Activated naive CD4-positive, alpha-beta T cell treated with anti-CD3 and anti-CD28 coated beads, Interleukin-2, amount 50 U/mL, for 24 hours (primary cell): Measurements from ENCODE around the gene OSBPL7.

Experiments used
- H3K27ac Mint-ChIP-seq: one replicate; pipeline ENCODE4 v1.8.0; 2021; ENCODE audit warnings: mild to moderate bottlenecking, mixed read lengths
- H3K27me3 Mint-ChIP-seq: one replicate; pipeline ENCODE4 v1.8.0; 2021; ENCODE audit warnings: mixed read lengths
- H3K36me3 Mint-ChIP-seq: one replicate; pipeline ENCODE4 v1.8.0; 2021; ENCODE audit warnings: mixed read lengths
- H3K4me1 Mint-ChIP-seq: one replicate; pipeline ENCODE4 v1.8.0; 2021; ENCODE audit warnings: mixed read lengths
- H3K4me3 Mint-ChIP-seq: one replicate; pipeline ENCODE4 v1.8.0; 2021; ENCODE audit warnings: mild to moderate bottlenecking, mixed read lengths
- H3K9me3 Mint-ChIP-seq: one replicate; pipeline ENCODE4 v1.8.0; 2021; ENCODE audit warnings: mixed read lengths

Gene OSBPL7

DNA sequence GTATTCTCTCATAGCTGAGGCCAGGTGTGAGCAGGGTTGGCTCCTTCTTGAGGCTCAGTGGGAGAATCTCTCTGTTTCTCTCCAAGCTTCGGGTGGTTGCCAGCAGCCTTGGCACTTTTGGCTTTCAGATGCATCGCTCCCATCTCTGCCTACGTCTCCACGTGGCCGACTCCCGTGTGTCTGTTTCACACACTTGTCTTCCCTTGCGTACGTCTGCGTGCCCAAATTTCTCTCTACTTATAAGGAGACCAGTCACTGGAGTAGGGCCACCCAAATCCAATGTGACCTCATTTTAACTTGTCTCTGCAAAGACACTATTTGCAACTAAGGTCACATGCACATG, 14.7 kb downstream of the OSBPL7 start:
- H3K9me3 Mint-ChIP-seq: no peaks in the 10 kb centered on the region
- H3K36me3 Mint-ChIP-seq: no peaks in the 10 kb centered on the region
- H3K27ac Mint-ChIP-seq: no peak overlapping the region

DNA sequence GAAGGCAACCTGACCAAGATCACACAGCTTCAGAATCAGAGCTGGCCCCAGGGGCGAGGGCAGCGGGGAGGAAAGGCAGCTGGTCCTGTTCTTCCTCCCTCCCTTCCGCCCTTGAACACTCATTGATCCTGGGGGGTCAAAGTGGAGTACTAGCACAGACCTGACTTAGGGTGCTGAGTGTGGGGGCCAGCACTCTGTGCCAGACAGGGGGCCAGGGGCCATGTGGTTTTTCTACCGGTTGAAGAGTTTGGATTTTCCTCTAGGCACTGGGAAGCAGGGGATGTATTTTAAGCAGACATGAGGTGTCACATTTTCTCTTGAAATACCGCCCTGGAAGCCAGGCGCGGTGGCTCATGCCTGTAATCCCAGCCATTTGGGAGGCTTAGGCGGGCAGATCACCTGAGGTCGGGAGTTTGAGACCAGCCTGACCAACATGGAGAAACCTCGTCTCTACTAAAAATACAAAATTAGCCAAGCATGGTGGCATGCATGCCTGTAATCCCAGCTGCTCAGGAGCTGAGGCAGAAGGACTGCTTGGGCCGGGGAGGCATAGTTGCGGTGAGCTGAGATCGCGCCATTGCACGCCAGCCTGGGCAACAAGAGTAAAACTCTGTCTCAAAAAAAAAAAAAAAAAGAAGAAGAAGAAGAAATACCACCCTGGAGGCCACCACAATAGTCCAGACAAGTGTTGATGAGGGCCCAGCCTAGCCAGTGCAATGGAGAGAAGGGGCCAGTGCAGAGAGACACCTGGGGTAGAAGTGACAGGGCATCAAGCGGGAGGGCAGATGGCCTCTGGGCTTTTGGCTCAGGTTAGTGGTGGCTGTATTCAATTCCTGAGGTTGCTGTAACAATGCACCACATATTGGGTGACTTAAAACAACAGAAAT, 15.3 kb downstream of the OSBPL7 start:
- peaks cover 6% of the 10 kb centered on the region for H3K4me1 Mint-ChIP-seq
- no peaks in the 10 kb centered on the region for H3K9me3 Mint-ChIP-seq
- no peaks in the 10 kb centered on the region for H3K27me3 Mint-ChIP-seq
- no peak overlapping the region for H3K27ac Mint-ChIP-seq
- no peaks in the 10 kb centered on the region for H3K36me3 Mint-ChIP-seq
- H3K4me3 Mint-ChIP-seq: no peak overlapping the region

More for the DNA sequence above, 14.7 kb downstream of the OSBPL7 start:
- Mint-ChIP-seq H3K27me3 (no peaks in the 10 kb centered on the region), H3K4me3 (no peak overlapping the region), H3K4me1 (peaks cover 6% of the 10 kb centered on the region)

DNA sequence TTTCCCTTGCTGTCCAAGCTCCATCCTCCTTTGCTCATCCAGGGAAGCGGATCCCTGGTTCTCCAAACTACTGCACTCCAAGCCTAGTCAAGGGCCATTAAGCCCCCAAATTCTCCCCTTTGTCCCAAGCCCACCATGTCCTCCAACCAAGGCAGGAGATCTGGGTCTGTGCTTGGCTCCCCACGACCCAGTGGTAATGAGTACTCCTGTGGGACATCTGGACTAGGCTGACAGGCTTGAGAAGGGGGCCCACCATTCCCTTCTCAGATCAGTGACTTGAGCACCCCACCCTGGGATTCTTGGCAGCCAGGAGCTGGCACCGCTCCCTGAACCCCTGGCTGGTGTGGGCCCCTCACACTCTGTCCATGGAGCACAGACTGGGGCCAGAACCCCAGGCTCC, 17.1 kb downstream of the OSBPL7 start:
- no peaks in the 10 kb centered on the region for H3K9me3 Mint-ChIP-seq
- no peaks in the 10 kb centered on the region for H3K36me3 Mint-ChIP-seq

DNA sequence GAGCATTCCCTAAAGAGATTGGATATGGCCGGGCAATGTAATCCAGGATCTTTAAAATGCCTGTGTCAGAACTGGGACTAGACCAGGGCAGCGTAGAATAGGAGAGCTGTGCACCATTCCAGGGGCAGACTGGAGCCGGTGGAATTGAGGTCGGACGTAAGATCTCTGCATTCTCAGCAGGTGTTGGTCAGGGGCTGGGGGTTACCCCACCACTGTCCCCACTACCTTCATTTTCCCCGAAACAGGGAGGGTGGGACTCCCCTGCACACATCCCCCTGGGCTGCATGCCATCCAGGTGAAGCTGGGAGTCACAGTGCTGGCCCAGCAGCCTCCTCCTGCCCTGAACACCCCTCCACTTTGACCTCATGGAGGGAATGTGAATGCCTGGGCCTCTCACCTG, 17.8 kb downstream of the OSBPL7 start:
- Mint-ChIP-seq H3K27ac (no peak overlapping the region), H3K4me1 (no peaks in the 10 kb centered on the region), H3K9me3 (no peaks in the 10 kb centered on the region), H3K4me3 (no peak overlapping the region), H3K36me3 (no peaks in the 10 kb centered on the region), H3K27me3 (no peaks in the 10 kb centered on the region)

More for the DNA sequence above, 17.1 kb downstream of the OSBPL7 start:
- no peak overlapping the region for H3K27ac Mint-ChIP-seq
- H3K4me3 Mint-ChIP-seq: no peak overlapping the region
- H3K4me1 Mint-ChIP-seq: no peaks in the 10 kb centered on the region
- no peaks in the 10 kb centered on the region for H3K27me3 Mint-ChIP-seq

DNA sequence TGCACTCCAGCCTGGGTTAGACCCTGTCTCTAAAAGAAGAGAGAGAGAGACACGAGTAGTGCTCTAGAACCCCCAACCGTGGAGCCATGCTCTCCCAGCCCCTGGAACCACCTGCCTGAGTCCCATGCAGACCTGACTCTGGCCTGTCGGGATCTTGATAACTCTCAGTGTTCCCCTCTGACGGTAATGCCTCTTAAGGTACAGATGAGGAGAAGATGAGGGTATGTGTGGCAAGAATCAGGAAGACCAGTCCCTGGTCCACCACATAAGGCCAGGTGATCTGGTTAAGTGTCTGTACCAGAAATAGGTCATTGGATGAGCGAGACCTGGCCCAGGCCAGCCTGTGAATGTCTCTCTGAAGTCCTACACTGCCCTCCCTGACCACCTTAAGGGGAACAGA, 18.4 kb downstream of the OSBPL7 start:
- Mint-ChIP-seq H3K4me1 (no peaks in the 10 kb centered on the region), H3K27me3 (no peaks in the 10 kb centered on the region), H3K9me3 (no peaks in the 10 kb centered on the region), H3K27ac (no peak overlapping the region), H3K36me3 (no peaks in the 10 kb centered on the region), H3K4me3 (no peak overlapping the region)

DNA sequence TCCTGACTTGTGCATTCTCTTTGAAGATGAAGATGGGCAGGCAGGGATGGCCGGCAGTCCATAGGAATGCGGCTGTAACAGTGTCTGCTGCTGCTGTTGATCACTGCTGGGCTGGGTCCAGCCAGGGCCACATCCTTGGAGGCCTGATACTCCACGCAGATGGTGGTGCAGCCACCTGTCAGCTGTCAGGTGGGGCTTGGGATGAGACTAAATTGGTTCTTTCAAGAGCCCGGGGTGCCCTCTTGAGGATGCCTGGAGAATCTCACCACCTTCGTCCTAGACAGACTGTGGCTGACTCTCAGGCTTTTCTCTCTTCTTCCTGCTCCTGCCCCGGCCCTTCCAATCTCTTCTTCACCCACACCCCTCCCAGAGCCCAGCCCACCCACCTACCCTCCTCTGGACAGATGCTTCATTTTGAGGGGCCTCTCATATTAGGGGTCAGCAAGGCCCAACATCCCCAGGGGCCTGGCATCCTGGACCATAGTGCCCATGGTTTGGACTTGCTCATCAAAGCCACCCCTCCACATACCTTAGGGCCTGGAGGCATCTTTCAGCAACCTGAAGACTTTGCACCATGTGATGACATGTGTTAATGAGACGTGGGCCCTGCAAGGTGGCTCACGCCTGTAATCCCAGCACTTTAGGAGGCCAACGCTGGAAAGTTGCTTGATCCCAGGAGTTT, 19.1 kb downstream of the OSBPL7 start:
- Mint-ChIP-seq H3K4me1 (no peaks in the 10 kb centered on the region), H3K4me3 (no peak overlapping the region), H3K27me3 (no peaks in the 10 kb centered on the region), H3K27ac (no peak overlapping the region), H3K36me3 (no peaks in the 10 kb centered on the region), H3K9me3 (no peaks in the 10 kb centered on the region)

DNA sequence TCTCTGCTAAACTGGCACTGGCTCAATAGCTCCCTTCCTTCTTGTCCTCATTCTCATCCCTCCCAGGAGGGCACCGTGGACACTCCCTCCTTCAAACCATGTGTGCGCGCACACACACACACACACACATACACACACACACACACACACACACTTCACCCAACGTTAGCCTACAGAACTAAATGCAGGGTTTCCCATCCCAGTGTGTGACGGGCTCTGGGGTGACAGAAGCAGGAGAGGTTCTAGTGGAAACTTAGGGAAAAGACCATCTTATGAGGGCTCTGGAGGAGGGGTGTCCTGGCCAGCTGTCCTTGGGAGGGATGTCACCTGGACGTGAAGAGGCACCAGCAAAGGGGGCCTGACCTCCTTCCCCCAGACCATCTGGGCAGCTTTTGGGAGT, 19.7 kb downstream of the OSBPL7 start:
- H3K4me1 Mint-ChIP-seq: no peaks in the 10 kb centered on the region
- no peaks in the 10 kb centered on the region for H3K36me3 Mint-ChIP-seq
- no peaks in the 10 kb centered on the region for H3K27me3 Mint-ChIP-seq
- no peaks in the 10 kb centered on the region for H3K9me3 Mint-ChIP-seq
- H3K27ac Mint-ChIP-seq: no peak overlapping the region
- no peak overlapping the region for H3K4me3 Mint-ChIP-seq

DNA sequence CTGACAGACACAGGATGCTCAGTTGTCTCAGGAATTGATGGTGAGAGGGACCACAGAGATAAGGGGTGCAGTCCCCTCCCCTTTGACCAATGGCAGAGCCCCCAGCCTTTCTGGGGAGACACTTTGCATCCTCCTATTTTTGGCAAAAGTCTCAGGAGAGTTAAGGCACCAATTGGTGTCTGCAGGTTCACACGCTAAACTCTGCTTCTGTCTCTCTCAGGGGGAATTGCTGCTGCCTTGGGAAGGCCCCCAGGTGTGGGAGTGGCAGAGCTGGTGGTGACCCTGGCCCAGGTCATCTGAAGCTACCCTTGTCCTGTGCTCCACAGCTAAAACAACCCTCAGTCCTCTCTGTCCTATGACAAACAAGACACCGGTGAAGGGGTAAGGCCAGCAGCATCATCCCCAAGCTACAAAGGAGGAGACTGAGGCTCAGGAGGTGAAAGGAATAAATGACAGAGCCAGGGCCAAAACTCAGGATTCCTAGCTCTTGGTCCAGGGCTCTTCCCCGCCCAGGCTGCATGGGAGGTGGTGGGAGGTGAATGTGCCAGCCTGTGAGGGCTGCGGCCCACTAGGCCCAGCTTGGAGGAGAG, 20.3 kb downstream of the OSBPL7 start:
- no peaks in the 10 kb centered on the region for H3K36me3 Mint-ChIP-seq
- H3K9me3 Mint-ChIP-seq: no peaks in the 10 kb centered on the region
- no peaks in the 10 kb centered on the region for H3K4me1 Mint-ChIP-seq
- no peak overlapping the region for H3K4me3 Mint-ChIP-seq
- peaks cover 2% of the 10 kb centered on the region for H3K27me3 Mint-ChIP-seq
- H3K27ac Mint-ChIP-seq: no peak overlapping the region

DNA sequence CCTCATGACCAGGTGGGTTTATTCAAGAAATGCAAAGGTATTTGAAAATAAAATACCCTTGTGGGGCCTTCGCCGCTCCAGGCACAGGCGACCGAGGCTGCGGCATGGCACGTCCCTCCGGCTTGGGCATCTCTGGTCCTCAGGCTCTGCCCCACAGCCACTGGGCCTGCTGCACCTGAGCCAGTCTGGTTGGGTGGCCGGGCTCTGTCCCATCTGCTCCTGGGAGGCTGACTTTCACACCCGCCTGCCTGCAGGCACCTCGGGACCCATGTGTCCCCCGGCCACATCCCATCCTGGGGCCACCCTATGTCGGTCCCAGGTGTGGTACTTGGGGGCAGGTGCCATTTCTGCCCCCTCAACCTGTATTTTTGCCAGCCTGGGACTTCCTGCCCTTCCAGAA, 20.9 kb downstream of the OSBPL7 start:
- Mint-ChIP-seq H3K9me3 (no peaks in the 10 kb centered on the region), H3K4me1 (no peaks in the 10 kb centered on the region), H3K27me3 (peaks cover 2% of the 10 kb centered on the region), H3K4me3 (no peak overlapping the region), H3K36me3 (no peaks in the 10 kb centered on the region), H3K27ac (no peak overlapping the region)

DNA sequence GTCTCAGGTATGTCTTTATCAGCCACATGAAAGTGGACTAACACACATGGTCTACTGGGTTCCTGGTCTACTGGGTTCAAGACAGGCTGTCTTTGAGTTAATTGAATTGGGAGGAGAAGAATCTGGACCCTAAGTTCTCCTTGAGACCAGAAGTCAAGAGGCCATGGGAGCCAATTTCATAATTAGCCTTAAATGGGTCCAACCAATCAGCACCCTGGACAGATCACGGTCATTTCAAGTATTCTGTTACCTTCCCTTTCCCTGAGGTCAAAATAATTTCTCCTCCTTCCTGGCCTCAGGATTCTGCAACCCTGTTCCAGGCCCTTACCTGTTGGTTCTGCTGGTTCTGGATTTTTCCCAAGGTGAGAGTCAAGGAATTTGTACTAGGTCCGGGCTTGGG, 23.8 kb downstream of the OSBPL7 start:
- Mint-ChIP-seq H3K27me3 (peaks cover 10% of the 10 kb centered on the region), H3K36me3 (no peaks in the 10 kb centered on the region), H3K4me1 (no peaks in the 10 kb centered on the region), H3K27ac (peak overlapping the region; percentile 35), H3K9me3 (no peaks in the 10 kb centered on the region), H3K4me3 (no peak overlapping the region)

DNA sequence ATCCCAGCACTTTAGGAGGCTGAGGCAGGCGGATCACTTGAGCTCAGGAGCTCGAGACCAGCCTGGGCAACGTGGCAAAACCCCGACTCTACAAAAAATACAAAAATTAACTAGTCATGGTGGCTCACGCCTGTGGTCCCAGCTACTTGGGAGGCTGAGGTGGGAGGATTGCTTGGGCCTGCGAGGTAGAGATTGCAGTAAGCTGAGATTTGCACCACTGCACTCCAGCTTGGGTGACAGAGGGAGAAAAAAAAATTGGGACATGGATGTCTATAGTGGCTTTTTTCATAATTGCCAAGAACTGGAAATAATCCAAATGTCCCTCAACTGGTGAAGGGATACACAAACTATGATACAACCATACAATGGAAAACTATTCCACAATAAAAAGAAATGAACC, 28.6 kb downstream of the OSBPL7 start:
- H3K4me3 Mint-ChIP-seq: no peak overlapping the region
- no peak overlapping the region for H3K27ac Mint-ChIP-seq

DNA sequence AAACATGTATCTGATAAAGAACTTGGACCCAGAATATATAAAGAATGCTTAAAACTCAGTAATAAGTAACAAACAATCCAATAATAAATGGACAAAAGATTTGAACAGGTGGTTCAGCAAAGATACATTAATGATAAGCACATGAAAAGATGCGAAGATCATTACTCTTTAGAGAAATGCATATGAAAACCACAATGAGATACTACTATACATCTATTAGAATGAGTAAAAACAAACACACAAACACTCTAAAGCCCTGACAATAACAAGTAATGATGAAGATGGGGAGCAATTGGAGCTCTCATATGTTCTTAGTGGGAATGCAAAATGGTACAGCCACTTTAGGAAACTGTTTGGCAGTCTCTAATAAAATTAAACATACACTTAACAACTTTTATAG, 29.1 kb downstream of the OSBPL7 start:
- no peaks in the 10 kb centered on the region for H3K9me3 Mint-ChIP-seq
- peaks cover 40% of the 10 kb centered on the region for H3K27me3 Mint-ChIP-seq
- no peak overlapping the region for H3K4me3 Mint-ChIP-seq
- H3K4me1 Mint-ChIP-seq: peaks cover 14% of the 10 kb centered on the region
- H3K36me3 Mint-ChIP-seq: no peaks in the 10 kb centered on the region
- H3K27ac Mint-ChIP-seq: no peak overlapping the region

More for the DNA sequence above, 28.6 kb downstream of the OSBPL7 start:
- Mint-ChIP-seq H3K27me3 (peaks cover 37% of the 10 kb centered on the region), H3K9me3 (no peaks in the 10 kb centered on the region), H3K4me1 (peaks cover 14% of the 10 kb centered on the region), H3K36me3 (no peaks in the 10 kb centered on the region)

DNA sequence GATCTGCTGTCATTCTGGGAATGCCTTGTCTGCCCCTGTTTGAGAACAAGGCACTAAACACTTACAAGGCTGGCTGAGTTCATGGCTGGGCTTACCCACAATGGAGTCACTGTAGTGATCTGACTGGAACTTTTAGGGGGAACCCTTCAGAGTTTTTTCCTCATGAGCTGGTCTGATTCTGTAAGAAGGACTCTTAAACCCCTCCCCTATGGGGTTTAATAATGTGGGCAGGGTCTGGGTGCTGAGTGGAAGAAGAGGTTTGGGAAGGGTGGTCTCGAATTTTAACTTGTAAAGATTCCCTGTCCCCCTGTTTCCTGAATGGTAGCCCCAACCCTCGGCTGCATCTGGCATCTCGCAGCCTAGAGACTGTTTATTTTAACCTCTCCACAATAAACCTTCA, 30.6 kb downstream of the OSBPL7 start:
- Mint-ChIP-seq H3K4me1 (peaks cover 14% of the 10 kb centered on the region), H3K27me3 (peaks cover 41% of the 10 kb centered on the region), H3K9me3 (no peaks in the 10 kb centered on the region), H3K27ac (no peak overlapping the region), H3K4me3 (peak overlapping the region; percentile 69), H3K36me3 (no peaks in the 10 kb centered on the region)

DNA sequence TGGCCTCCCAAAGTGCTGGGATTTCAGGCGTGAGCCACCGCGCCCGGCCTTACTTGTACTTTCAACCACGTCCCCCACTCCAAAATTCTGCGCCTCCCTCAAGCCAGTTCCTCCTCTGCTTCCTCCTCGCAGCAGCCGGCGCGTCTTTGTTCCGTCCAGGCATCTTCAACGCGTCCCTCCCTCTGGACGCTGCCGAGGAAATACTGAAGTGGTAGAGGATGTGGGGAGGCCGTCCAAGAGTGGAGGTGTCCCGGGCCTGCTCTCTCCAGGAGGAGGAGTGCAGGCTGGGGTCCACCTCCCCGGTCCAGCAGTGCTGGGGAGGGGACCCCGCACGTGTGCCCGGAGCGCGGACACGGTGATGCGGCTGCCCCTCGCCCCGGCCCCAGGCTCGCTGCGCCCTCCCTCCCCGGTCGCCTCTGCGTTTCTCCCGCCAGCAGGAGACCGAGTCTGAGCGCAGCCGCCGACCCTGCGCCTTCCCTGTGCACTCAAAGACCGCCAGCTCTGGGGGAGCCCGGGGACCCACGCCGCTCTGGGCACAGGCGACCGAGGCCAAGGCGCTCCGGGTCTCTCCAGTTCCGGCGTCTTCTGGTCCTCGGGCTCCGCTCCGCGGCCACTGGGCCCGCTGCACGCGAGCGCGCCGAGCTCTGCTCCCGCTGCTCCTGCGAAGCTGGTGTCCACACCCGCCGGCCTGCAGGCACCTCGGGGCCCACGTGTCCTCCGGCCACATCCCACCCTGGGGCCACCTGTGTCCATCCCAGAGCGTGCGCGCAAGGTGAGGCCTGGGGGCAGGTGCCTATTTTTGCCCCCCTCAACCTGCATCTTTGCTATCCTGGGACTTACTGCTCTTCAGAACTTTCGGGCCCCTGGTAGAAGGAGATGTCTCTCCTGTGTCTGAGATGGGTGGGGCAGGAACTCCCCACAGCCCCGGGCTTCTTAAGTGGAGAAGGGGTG, 31.7 kb downstream of the OSBPL7 start:
- peaks cover 14% of the 10 kb centered on the region for H3K4me1 Mint-ChIP-seq
- H3K4me3 Mint-ChIP-seq: peak overlapping the region; percentile 78
- peaks cover 45% of the 10 kb centered on the region for H3K27me3 Mint-ChIP-seq
- H3K9me3 Mint-ChIP-seq: no peaks in the 10 kb centered on the region
- H3K36me3 Mint-ChIP-seq: no peaks in the 10 kb centered on the region
- H3K27ac Mint-ChIP-seq: peak overlapping the region; percentile 41

DNA sequence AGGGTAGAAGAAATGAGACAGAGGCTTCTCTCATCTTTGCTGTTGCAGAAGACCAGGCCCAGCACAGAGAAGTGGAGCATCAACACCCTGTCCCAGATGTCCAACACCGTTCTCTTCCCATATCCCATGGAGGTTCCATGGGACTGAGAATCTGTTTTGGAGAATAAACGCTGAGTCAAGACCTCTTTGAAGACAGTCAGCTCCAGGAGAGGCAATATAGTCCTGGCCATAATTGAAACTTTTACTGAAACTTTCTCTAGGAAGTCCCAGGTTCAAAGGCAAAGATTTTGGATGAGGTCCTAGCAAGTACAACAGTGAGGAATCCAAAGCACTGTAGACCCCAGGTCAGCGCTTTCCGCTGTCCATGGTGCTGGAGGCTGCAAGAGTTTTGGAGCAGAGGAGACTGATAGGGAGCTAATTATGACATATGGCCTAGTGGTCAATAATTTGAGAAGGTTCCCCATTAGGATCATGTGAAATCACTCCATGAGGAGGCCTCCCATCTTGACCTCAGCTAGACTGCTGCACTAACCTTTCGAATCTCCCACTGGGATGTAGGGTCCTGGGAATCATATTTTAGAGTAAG, 36.0 kb downstream of the OSBPL7 start:
- Mint-ChIP-seq H3K9me3 (no peaks in the 10 kb centered on the region), H3K36me3 (no peaks in the 10 kb centered on the region), H3K27me3 (peaks cover 30% of the 10 kb centered on the region), H3K4me3 (no peak overlapping the region), H3K4me1 (peaks cover 11% of the 10 kb centered on the region), H3K27ac (no peak overlapping the region)
